ENCODE results near the gene FMN1. TPM values are rescaled to one million over a fixed set of nuclear protein-coding genes. Genes with fewer than 3 reads are reported as not detected.

The FMN1 gene
- total and polyA plus RNA-seq, 4 donors = 0.26 to 23.4 (median 9.8) TPM

GRCh38 chr15:32994810-32995424, 199.6 kb downstream of the FMN1 start:
- no peaks in the 10 kb centered on the region for H3K4me1 ChIP-seq (ENCODE audit: control insufficient read depth in 1 of 2, insufficient read depth in 2 of 2, low read length in 2 of 2)
- WGBS, 2 donors = 94 to 100% methylated on average over 1 of the region's 1 CpG
- H3K27me3 ChIP-seq (ENCODE audit: control insufficient read depth in 1 of 2, insufficient read depth in 2 of 2, low read length in 1 of 2) = no peaks in the 10 kb centered on the region
- H3K27ac ChIP-seq (ENCODE audit: low read depth in 1 of 2, low read length in 2 of 2) = no peak overlapping the region
- no peak for DNase-seq
- intact Hi-C loops (cut with DNase I) = loop anchor here (5.0 kb wide), 3 partner anchors 143 to 333 kb away; no protein-coding TSS in a partner anchor
- ATAC-seq (ENCODE audit: low FRiP score) = no peak
- no peaks in the 10 kb centered on the region for H3K36me3 ChIP-seq (ENCODE audit: control insufficient read depth in 1 of 2, insufficient read depth in 2 of 2, low read length in 1 of 2)
- H3K4me3 ChIP-seq (ENCODE audit: low read length in 2 of 2) = no peak overlapping the region
- no peaks in the 10 kb centered on the region for H3K9me3 ChIP-seq (ENCODE audit: control insufficient read depth, low read length)

GRCh38 chr15:32993285-32993684, 201.2 kb downstream of the FMN1 start:
- Histone ChIP-seq H3K27ac (ENCODE audit: low read depth in 1 of 2, low read length in 2 of 2) (no peak overlapping the region), H3K4me3 (ENCODE audit: low read length in 2 of 2) (no peak overlapping the region), H3K4me1 (ENCODE audit: control insufficient read depth in 1 of 2, insufficient read depth in 2 of 2, low read length in 2 of 2) (no peaks in the 10 kb centered on the region), H3K27me3 (ENCODE audit: control insufficient read depth in 1 of 2, insufficient read depth in 2 of 2, low read length in 1 of 2) (no peaks in the 10 kb centered on the region), H3K9me3 (ENCODE audit: control insufficient read depth, low read length) (no peaks in the 10 kb centered on the region), H3K36me3 (ENCODE audit: control insufficient read depth in 1 of 2, insufficient read depth in 2 of 2, low read length in 1 of 2) (peaks cover 0 to 2% of the 10 kb centered on the region in 2 donors)
- intact Hi-C loops (cut with DNase I) = loop anchor here (2.0 to 5.0 kb wide), 3 partner anchors 141 to 331 kb away; no protein-coding TSS in a partner anchor
- no peak for DNase-seq
- no peak for ATAC-seq (ENCODE audit: low FRiP score)

- ATAC-seq (ENCODE audit: low FRiP score) = peak; percentile 17
These were observed 202.8 kb downstream of the FMN1 start for GRCh38 chr15:32991619-32992111.

GRCh38 chr15:32990071-32990470, 204.4 kb downstream of the FMN1 start:
- H3K36me3 ChIP-seq (ENCODE audit: control insufficient read depth in 1 of 2, insufficient read depth in 2 of 2, low read length in 1 of 2) = peaks cover 0 to 2% of the 10 kb centered on the region in 2 donors
- H3K4me3 ChIP-seq (ENCODE audit: low read length in 2 of 2) = no peak overlapping the region
- H3K27me3 ChIP-seq (ENCODE audit: control insufficient read depth in 1 of 2, insufficient read depth in 2 of 2, low read length in 1 of 2) = no peaks in the 10 kb centered on the region
- 86 to 89% methylated on average over 4 of the region's 4 CpGs for WGBS, 2 donors
- no peaks in the 10 kb centered on the region for H3K4me1 ChIP-seq (ENCODE audit: control insufficient read depth in 1 of 2, insufficient read depth in 2 of 2, low read length in 2 of 2)
- ATAC-seq (ENCODE audit: low FRiP score) (no peak), DNase-seq (no peak)
- intact Hi-C loops (cut with DNase I) = loop anchor here in 1 of 2 donors (5.0 kb wide), 2 partner anchors 138 to 328 kb away; no protein-coding TSS in a partner anchor
- no peak overlapping the region for H3K27ac ChIP-seq (ENCODE audit: low read depth in 1 of 2, low read length in 2 of 2)
- no peaks in the 10 kb centered on the region for H3K9me3 ChIP-seq (ENCODE audit: control insufficient read depth, low read length)

More at GRCh38 chr15:32991619-32992111, 202.8 kb downstream of the FMN1 start:
- no peak for DNase-seq
- H3K4me1 ChIP-seq (ENCODE audit: control insufficient read depth in 1 of 2, insufficient read depth in 2 of 2, low read length in 2 of 2) = no peaks in the 10 kb centered on the region
- H3K36me3 ChIP-seq (ENCODE audit: control insufficient read depth in 1 of 2, insufficient read depth in 2 of 2, low read length in 1 of 2) = peaks cover 0 to 2% of the 10 kb centered on the region in 2 donors
- H3K4me3 ChIP-seq (ENCODE audit: low read length in 2 of 2) = no peak overlapping the region
- no peaks in the 10 kb centered on the region for H3K9me3 ChIP-seq (ENCODE audit: control insufficient read depth, low read length)
- H3K27ac ChIP-seq (ENCODE audit: low read depth in 1 of 2, low read length in 2 of 2) = no peak overlapping the region
- WGBS, 2 donors = 72 to 81% methylated on average over 7 of the region's 7 CpGs
- no peaks in the 10 kb centered on the region for H3K27me3 ChIP-seq (ENCODE audit: control insufficient read depth in 1 of 2, insufficient read depth in 2 of 2, low read length in 1 of 2)
- intact Hi-C loops (cut with DNase I) = loop anchor here (2.0 to 5.0 kb wide), 3 partner anchors 139 to 329 kb away; no protein-coding TSS in a partner anchor

- DNase-seq (no peak), ATAC-seq (ENCODE audit: low FRiP score) (no peak)
- intact Hi-C loops (cut with DNase I) = no loop called here
- Histone ChIP-seq H3K9me3 (ENCODE audit: control insufficient read depth, low read length) (no peaks in the 10 kb centered on the region), H3K36me3 (ENCODE audit: control insufficient read depth in 1 of 2, insufficient read depth in 2 of 2, low read length in 1 of 2) (peaks cover 0 to 2% of the 10 kb centered on the region in 2 donors), H3K4me3 (ENCODE audit: low read length in 2 of 2) (no peak overlapping the region), H3K4me1 (ENCODE audit: control insufficient read depth in 1 of 2, insufficient read depth in 2 of 2, low read length in 2 of 2) (no peaks in the 10 kb centered on the region), H3K27me3 (ENCODE audit: control insufficient read depth in 1 of 2, insufficient read depth in 2 of 2, low read length in 1 of 2) (no peaks in the 10 kb centered on the region), H3K27ac (ENCODE audit: low read depth in 1 of 2, low read length in 2 of 2) (no peak overlapping the region)
- 80 to 85% methylated on average over 4 of the region's 4 CpGs for WGBS, 2 donors
These were observed 207.4 kb downstream of the FMN1 start for GRCh38 chr15:32987067-32987466.

GRCh38 chr15:32986147-32986546, 208.4 kb downstream of the FMN1 start:
- DNase-seq = no peak
- 59 to 80% methylated on average over 2 of the region's 2 CpGs for WGBS, 2 donors
- H3K4me1 ChIP-seq (ENCODE audit: control insufficient read depth in 1 of 2, insufficient read depth in 2 of 2, low read length in 2 of 2) = no peaks in the 10 kb centered on the region
- H3K9me3 ChIP-seq (ENCODE audit: control insufficient read depth, low read length) = no peaks in the 10 kb centered on the region
- intact Hi-C loops (cut with DNase I) = no loop called here
- H3K27me3 ChIP-seq (ENCODE audit: control insufficient read depth in 1 of 2, insufficient read depth in 2 of 2, low read length in 1 of 2) = no peaks in the 10 kb centered on the region
- H3K36me3 ChIP-seq (ENCODE audit: control insufficient read depth in 1 of 2, insufficient read depth in 2 of 2, low read length in 1 of 2) = peaks cover 0 to 2% of the 10 kb centered on the region in 2 donors
- H3K27ac ChIP-seq (ENCODE audit: low read depth in 1 of 2, low read length in 2 of 2) = no peak overlapping the region
- no peak overlapping the region for H3K4me3 ChIP-seq (ENCODE audit: low read length in 2 of 2)
- ATAC-seq (ENCODE audit: low FRiP score) = no peak

GRCh38 chr15:32983679-32984078, 210.8 kb downstream of the FMN1 start:
- intact Hi-C loops (cut with DNase I) = no loop called here
- DNase-seq = no peak
- 68 to 80% methylated on average over 7 of the region's 7 CpGs for WGBS, 2 donors
- Histone ChIP-seq H3K27ac (ENCODE audit: low read depth in 1 of 2, low read length in 2 of 2) (no peak overlapping the region), H3K9me3 (ENCODE audit: control insufficient read depth, low read length) (no peaks in the 10 kb centered on the region), H3K27me3 (ENCODE audit: control insufficient read depth in 1 of 2, insufficient read depth in 2 of 2, low read length in 1 of 2) (no peaks in the 10 kb centered on the region), H3K4me3 (ENCODE audit: low read length in 2 of 2) (no peak overlapping the region), H3K4me1 (ENCODE audit: control insufficient read depth in 1 of 2, insufficient read depth in 2 of 2, low read length in 2 of 2) (no peaks in the 10 kb centered on the region), H3K36me3 (ENCODE audit: control insufficient read depth in 1 of 2, insufficient read depth in 2 of 2, low read length in 1 of 2) (peaks cover 0 to 2% of the 10 kb centered on the region in 2 donors)
- no peak for ATAC-seq (ENCODE audit: low FRiP score)

GRCh38 chr15:32982001-32982400, 212.5 kb downstream of the FMN1 start:
- Histone ChIP-seq H3K4me3 (ENCODE audit: low read length in 2 of 2) (no peak overlapping the region), H3K4me1 (ENCODE audit: control insufficient read depth in 1 of 2, insufficient read depth in 2 of 2, low read length in 2 of 2) (no peaks in the 10 kb centered on the region), H3K36me3 (ENCODE audit: control insufficient read depth in 1 of 2, insufficient read depth in 2 of 2, low read length in 1 of 2) (no peaks in the 10 kb centered on the region), H3K27ac (ENCODE audit: low read depth in 1 of 2, low read length in 2 of 2) (no peak overlapping the region), H3K9me3 (ENCODE audit: control insufficient read depth, low read length) (no peaks in the 10 kb centered on the region), H3K27me3 (ENCODE audit: control insufficient read depth in 1 of 2, insufficient read depth in 2 of 2, low read length in 1 of 2) (no peaks in the 10 kb centered on the region)
- no peak for DNase-seq
- intact Hi-C loops (cut with DNase I) = no loop called here
- ATAC-seq (ENCODE audit: low FRiP score) = no peak
- WGBS, 2 donors = 89 to 95% methylated on average over 4 of the region's 4 CpGs

GRCh38 chr15:32981536-32981935, 213.0 kb downstream of the FMN1 start:
- no peak for DNase-seq
- H3K4me1 ChIP-seq (ENCODE audit: control insufficient read depth in 1 of 2, insufficient read depth in 2 of 2, low read length in 2 of 2) = no peaks in the 10 kb centered on the region
- intact Hi-C loops (cut with DNase I) = no loop called here
- 79 to 87% methylated on average over 1 of the region's 1 CpG for WGBS, 2 donors
- H3K4me3 ChIP-seq (ENCODE audit: low read length in 2 of 2) = no peak overlapping the region
- no peak for ATAC-seq (ENCODE audit: low FRiP score)
- no peaks in the 10 kb centered on the region for H3K27me3 ChIP-seq (ENCODE audit: control insufficient read depth in 1 of 2, insufficient read depth in 2 of 2, low read length in 1 of 2)
- no peaks in the 10 kb centered on the region for H3K36me3 ChIP-seq (ENCODE audit: control insufficient read depth in 1 of 2, insufficient read depth in 2 of 2, low read length in 1 of 2)
- H3K9me3 ChIP-seq (ENCODE audit: control insufficient read depth, low read length) = no peaks in the 10 kb centered on the region
- H3K27ac ChIP-seq (ENCODE audit: low read depth in 1 of 2, low read length in 2 of 2) = no peak overlapping the region

Data from aorta (tissue), 5 donors.